DMS 273 (cell line): ENCODE measurements around the gene LAMC3.
A peak's percentile ranks its signal among the peaks of the same experiment; 100 is the strongest.
"Not testable (repeated sequence)": the region's sequence is repeated elsewhere in the genome, so short reads cannot be mapped to it uniquely, and the experiment has no call there.

Source experiments
- DNase-seq: peaks from one replicate; lab custom pipeline; 2025; ENCODE audit not compliant: unreplicated experiment; lab: John Stamatoyannopoulos, UW

Gene LAMC3

DNA sequence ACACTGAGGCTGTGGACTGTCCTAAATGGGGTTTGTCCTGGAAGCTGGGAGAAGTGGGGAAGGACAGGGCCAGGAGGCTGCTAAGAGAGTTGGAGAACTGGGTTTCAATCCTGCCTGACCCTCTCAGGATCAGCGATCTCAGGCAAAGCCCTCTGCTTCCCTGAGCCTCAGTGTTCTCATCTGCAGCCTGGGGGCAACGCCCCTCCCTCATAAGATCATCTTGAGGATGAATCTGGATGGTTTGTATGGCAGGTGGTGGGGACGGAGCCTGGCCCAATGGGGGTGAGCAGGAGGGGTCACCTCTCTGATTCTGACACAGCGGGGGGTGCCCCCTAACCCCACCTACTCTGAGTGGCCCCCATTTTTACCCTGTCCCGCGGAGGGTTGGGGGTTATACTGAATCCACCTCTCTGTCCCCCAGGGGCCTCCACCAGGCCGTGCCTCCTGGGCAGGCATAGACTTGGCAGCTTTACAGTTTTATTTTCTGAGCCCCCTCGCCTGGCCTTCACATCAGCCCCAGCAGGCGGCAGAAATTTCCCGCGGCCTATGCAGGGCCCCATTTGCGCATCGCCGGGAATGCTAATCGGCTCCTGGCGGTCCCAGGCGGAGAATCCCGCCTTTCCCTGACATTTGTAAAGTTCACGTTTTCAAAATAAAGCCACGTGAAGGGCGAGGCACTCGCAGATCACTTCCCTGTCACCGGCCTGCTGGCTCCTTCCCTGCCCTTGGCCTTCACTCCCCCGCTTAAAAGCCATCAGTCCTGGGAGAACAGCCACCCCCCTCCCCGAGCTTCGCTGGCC, 17.8 kb upstream of the LAMC3 start:
- DNase-seq, result peak; percentile 24

DNA sequence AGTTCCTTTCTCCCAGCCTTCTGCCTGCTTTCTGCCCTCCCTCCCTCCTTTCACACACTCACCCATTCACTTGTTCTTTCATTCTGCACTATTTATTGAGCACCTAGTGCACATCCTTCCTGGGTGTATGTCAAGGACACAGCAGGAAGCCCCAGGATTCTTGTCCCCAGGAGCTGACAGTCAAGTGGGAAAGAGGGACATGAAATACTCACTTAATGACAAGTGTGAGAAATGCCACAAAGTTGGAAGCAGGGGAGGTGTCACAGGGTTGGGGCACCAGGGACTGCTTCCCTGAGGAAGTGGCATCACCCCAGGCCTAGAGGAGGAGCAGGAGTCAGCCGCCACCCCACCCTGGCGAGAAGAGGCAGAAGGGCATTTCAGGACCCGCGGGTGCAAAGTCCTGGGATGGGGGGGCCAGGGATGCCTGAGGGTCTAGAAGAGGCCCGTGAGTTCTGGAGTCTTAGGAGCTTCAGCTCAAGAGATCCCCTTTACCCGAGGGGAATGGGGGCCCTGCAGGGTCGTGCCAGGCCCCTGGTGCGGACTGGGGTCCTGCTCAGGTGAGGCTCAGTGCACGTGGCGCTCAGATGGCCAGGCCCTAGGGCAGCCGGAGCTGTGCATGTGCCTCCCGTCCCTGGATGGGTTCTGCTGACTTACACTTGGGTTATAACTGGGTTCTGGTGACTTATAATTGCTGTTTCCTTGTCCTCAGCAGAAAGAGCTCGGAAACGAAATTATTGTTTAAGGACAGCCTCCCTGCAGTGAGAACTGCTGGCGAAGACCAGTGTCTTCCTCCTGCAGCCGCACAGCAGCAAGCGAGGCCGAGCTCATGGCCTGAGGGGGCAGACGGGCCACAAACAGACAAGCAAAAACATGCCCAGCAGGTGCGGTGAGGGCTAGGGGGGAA, 16.9 kb upstream of the LAMC3 start:
- DNase-seq, result no peak

DNA sequence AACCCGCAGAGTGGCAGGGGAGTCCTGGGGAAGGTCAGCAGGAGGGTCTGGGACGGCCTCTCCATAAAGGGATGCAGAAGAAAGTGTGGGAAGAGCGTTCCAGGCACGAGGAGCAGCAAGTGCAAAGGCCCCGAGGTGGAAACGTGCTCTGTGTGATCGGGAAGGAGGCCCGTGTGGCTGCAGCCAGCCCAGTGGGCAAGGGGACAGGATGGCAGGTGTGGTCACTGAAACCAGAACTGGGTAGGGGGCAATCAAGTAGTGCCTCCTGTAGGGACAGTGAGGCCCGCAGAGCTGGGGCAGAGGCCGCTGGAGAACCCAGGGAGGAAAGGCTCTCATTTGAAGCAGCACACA, 16.3 kb upstream of the LAMC3 start:
- DNase-seq, result no peak

DNA sequence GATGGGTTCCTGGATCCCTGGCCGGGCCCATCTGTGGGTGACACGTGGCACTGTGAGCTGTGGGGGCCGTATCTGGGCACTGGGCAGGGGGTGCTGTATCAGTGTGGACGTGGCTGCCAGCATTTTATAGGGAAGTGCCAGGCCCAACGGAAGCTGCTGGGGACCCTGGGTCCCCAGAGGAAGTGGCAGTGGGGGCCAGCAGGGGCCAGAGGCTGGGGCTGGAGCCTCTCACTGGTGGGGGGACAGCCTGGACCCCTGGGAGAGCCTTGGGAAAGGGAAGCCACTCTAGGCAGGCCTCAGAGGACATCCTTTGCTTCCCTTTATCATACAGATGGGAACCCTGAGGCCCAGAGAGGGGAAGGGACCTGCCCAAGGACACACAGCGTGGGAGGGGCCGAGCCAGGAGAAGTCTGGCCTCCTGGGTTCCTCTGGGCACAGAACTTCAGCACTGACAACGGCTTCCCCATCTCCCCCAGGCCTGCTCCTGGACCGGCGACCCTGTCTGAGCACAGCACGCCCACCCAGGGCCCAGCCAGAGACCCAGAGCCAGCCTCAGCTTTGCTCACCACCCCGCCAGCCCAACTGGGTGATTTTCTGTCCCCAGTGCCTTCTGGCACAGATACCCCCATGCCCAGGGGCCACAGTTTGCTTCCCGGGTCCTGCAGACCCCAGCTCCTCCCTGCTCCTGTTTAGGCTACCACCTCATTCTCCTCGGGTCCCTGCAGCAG, 15.5 kb upstream of the LAMC3 start:
- DNase-seq, result no peak

DNA sequence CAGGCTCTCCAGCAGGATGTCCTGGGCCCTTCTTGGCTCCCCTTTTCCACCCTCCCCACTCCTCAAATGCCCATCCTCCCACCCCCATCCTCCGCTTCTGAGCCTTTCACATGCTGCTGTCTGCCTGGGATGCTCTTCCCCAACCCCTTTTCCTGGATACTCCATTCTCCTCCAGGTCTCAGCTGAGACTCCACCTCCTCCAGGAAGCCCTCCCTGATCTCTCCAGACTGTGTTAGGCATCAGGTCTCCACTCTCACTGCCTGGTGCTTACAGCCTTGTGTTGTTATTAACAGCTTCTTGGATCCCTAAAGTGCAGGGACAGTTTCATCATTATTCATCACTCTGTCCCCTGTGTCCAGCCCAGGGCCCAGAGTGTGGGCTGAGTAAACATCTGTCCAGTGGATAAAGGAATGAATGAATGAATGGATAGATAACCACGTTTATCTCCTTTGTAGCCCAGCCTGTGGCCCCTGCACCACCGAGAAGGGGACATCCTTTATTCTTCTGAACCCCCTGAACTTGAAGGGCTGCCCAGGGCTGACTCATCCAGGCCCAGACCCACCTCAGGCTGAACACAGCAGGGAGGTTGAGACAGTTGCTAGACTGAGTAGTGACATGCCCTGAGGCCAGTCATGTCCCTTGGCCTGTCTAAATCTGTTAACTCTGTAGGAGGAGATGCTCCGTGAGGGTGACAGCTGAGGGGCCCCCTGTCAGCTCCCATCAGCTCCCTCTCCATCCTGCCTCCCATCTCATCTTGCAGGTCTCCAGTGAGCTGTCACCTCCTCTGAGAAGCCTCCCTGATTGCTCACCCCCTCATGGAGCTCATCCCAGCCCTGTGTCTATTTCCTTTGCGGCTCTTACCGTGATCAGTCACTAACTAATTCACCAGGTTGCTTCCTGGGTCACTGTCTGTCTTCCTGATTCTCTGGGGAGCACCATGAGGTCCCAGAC, 14.6 kb upstream of the LAMC3 start:
- DNase-seq, result no peak

DNA sequence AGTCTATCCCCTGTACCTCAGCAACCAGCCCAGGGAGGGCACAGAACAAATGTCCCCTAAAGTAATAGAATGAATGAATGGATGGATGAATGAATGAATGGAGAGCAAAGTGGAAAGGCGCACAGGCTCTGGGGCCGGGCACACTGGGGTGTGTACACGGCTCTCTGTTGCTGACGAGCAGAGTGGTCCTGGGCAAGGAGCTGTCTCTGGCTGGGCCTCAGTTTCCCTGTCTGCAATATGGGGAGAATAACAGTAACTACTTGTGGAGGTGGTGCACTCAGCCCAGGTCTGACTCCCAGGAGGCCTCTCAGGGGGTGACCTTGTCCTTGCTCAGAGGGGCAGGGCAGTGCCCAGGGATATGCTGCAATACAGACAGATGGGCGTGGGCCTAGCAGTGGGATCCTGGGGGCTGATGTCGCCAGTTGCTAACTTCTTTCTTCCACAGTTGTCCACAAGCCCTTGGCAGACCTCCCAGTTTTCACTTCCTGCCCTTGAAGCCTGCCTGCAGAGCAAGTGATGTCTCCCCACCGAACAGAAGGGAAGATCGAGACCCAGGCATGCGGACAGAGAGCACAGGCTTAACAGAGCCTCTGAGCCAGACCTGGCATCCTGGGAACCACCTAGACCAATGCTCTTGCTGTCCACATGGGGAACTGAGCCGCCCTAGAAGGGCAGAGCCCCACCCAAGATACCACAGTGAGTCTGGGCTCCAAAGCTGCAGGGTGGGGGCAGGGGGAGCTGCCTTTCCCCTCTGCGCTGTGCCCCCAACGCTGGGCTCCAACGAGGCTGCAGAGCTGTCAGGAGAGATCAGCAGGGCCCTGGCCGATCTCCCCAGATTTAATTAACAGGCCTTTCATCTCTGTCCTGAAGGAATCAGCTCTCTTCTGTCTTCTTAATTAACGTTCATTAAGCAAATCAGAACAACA, 13.6 kb upstream of the LAMC3 start:
- DNase-seq, result peak; percentile 84

DNA sequence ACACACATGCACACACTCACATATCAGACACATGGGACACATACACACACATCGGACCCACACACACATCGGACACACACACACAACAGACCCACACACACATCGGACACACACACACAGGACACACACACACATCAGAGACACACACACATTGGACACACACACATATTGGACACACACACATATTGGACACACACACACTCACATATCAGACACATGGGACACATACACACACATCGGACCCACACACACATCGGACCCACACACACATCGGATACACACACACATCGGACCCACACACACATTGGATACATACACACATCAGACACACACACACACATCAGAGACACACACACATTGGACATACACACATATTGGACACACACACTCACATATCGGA, 12.8 kb upstream of the LAMC3 start:
- DNase-seq, result no peak

DNA sequence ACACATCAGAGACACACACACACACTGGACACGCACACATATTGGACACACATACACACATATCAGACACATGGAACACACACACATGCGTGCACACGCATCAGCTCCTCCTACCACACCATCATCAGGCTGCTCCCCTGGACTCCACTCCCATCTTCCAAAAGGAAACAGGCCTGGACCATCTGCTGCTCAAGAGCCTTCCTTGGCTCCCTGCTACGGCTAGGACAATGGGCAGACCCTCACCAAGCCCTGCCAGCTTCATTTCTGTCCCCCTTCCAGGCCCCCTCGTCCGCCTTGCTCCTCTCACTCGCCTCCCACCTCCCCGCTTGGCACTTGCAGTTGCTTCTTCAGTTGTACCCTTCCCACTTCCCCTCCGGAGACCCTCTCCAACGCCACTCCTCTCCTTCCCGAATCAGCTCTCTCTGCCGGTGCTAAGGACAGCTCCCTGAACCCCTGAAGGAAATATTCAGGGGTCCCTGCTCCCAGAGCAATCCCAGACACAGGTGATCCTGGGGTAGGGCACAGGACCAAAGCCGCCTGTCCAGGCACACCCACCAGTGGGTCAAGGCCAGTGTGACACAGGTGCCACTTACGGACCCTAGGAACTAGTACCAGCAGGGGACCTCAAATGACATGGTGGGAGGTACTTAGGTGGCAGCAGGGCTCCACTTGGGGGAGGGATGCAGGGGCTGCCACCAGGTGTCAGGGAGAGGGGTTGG, 12.1 kb upstream of the LAMC3 start:
- DNase-seq, result peak; percentile 24

DNA sequence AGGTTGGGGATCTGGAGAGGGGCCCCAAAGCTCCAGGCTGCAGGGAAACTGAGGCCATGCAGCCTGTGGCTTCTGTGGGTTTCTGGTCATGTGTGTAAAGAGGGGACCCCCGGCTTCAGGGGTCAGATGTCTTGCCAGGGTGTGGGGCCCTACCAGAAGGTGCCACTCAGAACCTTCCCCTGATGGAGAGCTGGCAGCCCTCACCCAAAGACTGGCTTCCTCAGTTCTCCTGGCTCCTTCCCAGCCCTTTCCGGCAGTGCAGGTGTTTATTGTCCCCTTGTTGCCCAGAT, 11.6 kb upstream of the LAMC3 start:
- no peak for DNase-seq

DNA sequence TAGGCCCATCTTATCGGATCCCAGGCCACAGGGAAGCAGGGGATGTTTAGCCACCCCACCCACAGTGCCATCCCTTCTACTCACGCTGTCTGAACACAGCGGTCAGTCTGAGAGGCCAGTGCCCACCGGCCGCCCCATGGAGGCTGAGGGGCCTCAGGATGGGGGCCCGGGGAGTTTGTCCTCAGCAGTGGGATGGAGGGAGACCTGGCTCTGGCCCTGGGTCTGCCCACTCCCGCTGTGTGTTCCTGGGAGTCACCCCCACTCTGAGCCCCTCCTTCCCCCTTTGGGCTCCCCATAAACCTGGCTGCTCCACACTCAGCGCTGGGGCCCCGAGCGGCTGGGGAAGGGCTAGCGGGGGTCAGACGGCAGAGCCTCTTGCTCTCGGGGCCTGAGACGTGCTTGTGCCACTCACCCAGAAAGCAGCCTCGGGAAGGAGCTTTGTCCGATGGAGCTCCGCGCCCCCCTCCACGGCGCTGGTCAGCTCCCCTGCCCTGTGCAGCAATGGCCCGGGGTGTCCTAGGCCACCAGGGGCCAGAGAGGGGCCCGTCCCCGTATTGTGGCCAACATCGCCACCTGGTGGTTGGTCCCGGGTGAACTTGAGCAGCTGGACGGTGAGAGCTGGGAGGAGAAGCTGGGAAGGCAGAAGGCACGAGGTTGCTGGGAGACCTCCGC, 10.9 kb upstream of the LAMC3 start:
- DNase-seq, result peak; percentile 91

DNA sequence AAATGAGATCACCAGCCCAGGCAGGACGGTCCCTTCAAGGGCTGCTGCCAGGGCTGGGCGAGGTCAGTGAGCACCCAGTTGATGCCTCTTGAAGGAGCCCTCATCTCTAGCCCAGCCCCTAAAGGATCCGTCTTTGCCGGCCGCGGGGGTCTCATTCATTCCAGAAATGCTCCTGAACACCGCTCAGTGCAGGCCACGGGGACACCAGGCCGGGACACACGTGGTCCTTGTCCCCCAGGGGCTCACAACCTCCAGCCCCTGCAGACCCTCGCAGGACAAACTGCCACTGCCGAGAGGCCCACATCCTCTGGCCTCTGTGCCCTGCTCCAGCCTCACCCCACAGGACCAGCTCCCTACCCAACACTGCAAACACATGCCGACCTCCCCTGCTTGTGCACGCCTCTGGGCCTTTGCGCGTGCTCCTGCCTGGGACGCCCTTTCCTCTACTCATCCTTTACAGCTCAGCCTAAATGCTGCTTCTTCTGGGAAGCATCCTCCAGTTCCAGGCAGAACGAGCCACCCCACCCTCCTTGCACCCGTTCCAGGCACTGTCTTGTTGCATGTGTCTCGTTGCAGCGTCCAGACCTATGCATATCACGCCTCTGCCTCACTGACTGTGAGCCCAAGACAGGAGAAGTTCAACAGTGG, 10.3 kb upstream of the LAMC3 start:
- no peak for DNase-seq

DNA sequence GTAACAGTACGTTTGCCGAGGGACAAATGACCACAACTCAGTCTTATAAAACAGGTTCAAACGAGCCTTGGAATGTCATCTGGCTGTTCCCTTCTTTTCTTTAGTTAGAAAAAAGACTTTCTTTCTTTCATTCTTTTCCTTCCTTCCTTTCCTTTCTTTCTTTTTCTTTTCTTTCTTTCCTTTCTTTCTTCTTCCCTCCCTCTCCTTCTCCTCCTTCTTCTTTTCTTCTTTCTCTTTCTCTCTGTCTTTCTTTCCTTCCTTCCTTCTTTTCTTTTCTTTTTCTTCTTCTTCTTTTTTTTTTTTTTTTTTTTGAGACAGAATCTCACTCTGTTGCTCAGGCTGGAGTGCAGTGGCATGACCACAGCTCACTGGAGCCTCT, 9.7 kb upstream of the LAMC3 start:
- DNase-seq, result no peak

DNA sequence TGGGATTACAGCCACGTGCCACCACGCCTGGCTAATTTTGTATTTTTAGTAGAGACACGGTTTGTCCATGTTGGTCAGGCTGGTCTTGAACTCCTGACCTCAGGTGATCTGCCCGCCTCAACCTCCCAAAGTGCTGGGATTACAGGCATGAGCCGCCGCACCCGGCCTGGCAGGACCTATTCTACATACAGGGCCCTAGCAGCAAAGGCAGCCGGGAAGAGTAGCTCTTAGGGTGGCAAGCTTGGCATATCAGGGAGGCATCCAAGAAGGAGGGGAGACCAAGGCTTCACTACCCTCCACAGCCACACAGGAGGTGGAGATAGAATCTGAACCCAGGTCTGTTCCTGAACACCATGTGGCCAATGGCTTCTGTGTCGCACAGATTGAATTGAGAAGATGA, 8.4 kb upstream of the LAMC3 start:
- DNase-seq, result not testable (repeated sequence)

DNA sequence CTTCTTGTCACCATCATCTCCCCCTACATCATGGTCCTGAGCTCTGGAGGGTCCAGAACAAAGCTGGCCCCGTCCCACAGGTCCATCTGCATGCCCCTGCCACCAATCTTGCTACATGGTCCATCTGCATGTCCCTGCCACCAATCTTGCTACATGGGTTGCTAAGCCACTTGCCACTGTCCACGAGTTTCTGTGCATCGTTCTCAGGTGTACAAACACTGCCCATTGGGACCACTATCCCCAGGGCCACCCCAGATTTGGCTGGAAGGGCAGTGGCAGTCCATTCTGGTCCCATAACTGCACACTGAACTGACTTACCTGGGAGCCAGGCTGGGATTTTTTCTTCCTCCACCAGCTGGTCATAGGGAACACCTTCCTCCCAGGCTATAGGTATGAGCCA, 8.0 kb upstream of the LAMC3 start:
- no peak for DNase-seq

DNA sequence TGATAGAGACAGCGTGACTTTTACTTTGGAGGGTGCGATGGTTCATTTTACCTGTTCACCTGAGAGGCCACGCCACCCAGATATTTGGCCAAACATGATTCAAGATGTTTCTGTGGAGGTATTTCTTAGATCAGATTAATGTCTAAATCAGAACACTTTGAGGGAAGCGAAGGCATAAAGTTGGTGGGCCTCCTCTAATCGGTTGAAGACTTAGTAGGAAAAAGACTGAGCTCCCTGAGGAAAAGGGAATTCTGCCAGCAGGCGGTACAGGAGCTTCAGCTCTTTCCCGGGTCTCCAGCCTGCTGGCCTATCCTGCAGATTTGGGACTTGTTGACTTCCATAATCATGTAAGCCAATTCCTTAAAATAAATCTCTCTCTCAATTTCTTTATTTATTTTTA, 7.0 kb upstream of the LAMC3 start:
- no peak for DNase-seq

DNA sequence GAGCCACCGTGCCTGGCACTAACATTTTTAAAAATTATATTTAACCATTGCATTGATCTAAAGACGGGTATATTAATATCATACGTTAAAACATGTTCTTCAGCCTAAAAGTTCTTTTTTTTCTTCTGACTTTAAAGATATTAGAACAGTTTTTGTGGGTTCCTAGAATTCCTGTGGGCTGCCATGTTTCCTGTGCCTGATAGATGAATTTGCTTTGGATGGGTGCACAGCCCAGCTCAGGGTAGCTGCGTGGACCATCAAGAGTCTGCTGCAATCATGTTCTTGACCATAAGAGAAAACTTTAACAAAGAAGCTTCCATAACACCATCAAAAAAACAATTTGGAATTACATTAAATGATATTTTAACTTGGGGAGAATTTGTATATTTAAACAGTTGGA, 2.4 kb upstream of the LAMC3 start:
- DNase-seq, result no peak

DNA sequence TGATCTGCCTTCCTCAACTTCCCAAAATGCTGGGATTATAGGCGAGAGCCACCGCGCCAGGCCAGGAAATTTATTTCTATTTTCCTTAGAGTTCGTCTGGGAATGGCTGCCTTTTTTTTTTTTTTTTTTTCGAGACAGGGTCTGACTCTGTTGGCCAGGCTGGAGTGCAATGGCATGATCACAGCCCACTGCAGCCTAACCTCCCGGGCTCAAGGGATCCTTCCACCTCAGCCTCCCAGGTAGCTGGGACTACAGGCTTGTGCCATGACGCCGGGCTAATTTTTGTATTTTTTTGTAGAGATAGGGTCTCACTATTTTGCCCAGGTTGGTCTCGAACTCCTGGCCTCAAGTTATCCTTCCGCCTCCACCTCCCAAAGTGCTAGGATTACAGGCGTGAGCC, 888 bp upstream of the LAMC3 start:
- no peak for DNase-seq

DNA sequence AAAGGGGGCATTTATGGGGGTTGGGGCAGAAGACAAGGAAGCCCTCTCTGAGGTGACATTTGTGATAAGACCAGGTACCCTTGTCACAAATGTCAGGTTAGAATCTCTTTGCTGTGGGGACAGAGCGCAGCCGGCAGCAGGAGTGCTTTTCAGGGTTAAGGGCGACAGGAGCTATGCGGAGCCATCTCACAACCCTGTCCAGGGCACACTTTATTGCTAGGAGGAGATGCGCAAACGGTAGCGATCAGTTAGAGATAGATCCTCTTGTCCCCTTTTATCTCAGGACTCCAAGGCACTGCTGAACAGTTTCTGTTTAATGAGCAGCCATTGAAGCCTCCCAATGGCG, 438 bp upstream of the LAMC3 start:
- DNase-seq, result no peak
